Measurements from ENCODE around the gene YKT6.
"Not testable (repeated sequence)": the region's sequence is repeated elsewhere in the genome, so short reads cannot be mapped to it uniquely, and the experiment has no call there.

YKT6 gene

GRCh38 chr7:44158873-44159631 lies 41.7 kb upstream of the YKT6 start:
- FAIRE-seq, result no peak
- no peak for DNase-seq (ENCODE audit: insufficient read length)
- TF ChIP-seq POLR2A (IDR thresholded peaks at IDR 0.05; ENCODE audit: low read depth, low read length) (no peak), POLR2AphosphoS5 (IDR thresholded peaks at IDR 0.05; ENCODE audit: low read depth, low read length) (no peak), TAF1 (IDR thresholded peaks at IDR 0.05; ENCODE audit: borderline replicate concordance, low read depth, low read length) (no peak)

- no peak for FAIRE-seq
- TF ChIP-seq TAF1 (IDR thresholded peaks at IDR 0.05; ENCODE audit: borderline replicate concordance, low read depth, low read length) (no peak), POLR2A (IDR thresholded peaks at IDR 0.05; ENCODE audit: low read depth, low read length) (no peak), POLR2AphosphoS5 (IDR thresholded peaks at IDR 0.05; ENCODE audit: low read depth, low read length) (no peak)
- no peak for DNase-seq (ENCODE audit: insufficient read length)
These were observed 40.8 kb upstream of the YKT6 start for GRCh38 chr7:44159824-44160630.

- FAIRE-seq (no peak), DNase-seq (ENCODE audit: insufficient read length) (no peak)
- no peak for TF ChIP-seq POLR2A (IDR thresholded peaks at IDR 0.05; ENCODE audit: low read depth, low read length)
- TF ChIP-seq TAF1 (IDR thresholded peaks at IDR 0.05; ENCODE audit: borderline replicate concordance, low read depth, low read length), result no peak
These were observed 39.4 kb upstream of the YKT6 start for GRCh38 chr7:44161371-44161770.

GRCh38 chr7:44162179-44162578 lies 38.6 kb upstream of the YKT6 start:
- no peak for FAIRE-seq
- DNase-seq (ENCODE audit: insufficient read length), result no peak
- TF ChIP-seq TAF1 (IDR thresholded peaks at IDR 0.05; ENCODE audit: borderline replicate concordance, low read depth, low read length) (no peak), POLR2A (IDR thresholded peaks at IDR 0.05; ENCODE audit: low read depth, low read length) (no peak), POLR2AphosphoS5 (IDR thresholded peaks at IDR 0.05; ENCODE audit: low read depth, low read length) (no peak)

- TF ChIP-seq POLR2A (IDR thresholded peaks at IDR 0.05; ENCODE audit: low read depth, low read length) (no peak), TAF1 (IDR thresholded peaks at IDR 0.05; ENCODE audit: borderline replicate concordance, low read depth, low read length) (no peak), POLR2AphosphoS5 (IDR thresholded peaks at IDR 0.05; ENCODE audit: low read depth, low read length) (no peak)
- FAIRE-seq, result no peak
- no peak for DNase-seq (ENCODE audit: insufficient read length)
These were observed 37.9 kb upstream of the YKT6 start for GRCh38 chr7:44162785-44163395.

GRCh38 chr7:44163591-44163990 lies 37.2 kb upstream of the YKT6 start:
- TF ChIP-seq POLR2AphosphoS5 (IDR thresholded peaks at IDR 0.05; ENCODE audit: low read depth, low read length) (no peak), TAF1 (IDR thresholded peaks at IDR 0.05; ENCODE audit: borderline replicate concordance, low read depth, low read length) (no peak), POLR2A (IDR thresholded peaks at IDR 0.05; ENCODE audit: low read depth, low read length) (no peak)
- FAIRE-seq, result no peak
- DNase-seq (ENCODE audit: insufficient read length), result no peak

GRCh38 chr7:44167920-44168319 lies 32.9 kb upstream of the YKT6 start:
- FAIRE-seq (no peak), DNase-seq (ENCODE audit: insufficient read length) (no peak)
- no peak for TF ChIP-seq TAF1 (IDR thresholded peaks at IDR 0.05; ENCODE audit: borderline replicate concordance, low read depth, low read length)
- TF ChIP-seq POLR2A (IDR thresholded peaks at IDR 0.05; ENCODE audit: low read depth, low read length), result no peak
- TF ChIP-seq POLR2AphosphoS5 (IDR thresholded peaks at IDR 0.05; ENCODE audit: low read depth, low read length), result no peak

GRCh38 chr7:44171901-44172300 lies 28.9 kb upstream of the YKT6 start:
- not testable (repeated sequence) for DNase-seq (ENCODE audit: insufficient read length); FAIRE-seq

- FAIRE-seq (no peak), DNase-seq (ENCODE audit: insufficient read length) (no peak)
- TF ChIP-seq TAF1 (IDR thresholded peaks at IDR 0.05; ENCODE audit: borderline replicate concordance, low read depth, low read length), result no peak
- TF ChIP-seq POLR2A (IDR thresholded peaks at IDR 0.05; ENCODE audit: low read depth, low read length), result no peak
- TF ChIP-seq POLR2AphosphoS5 (IDR thresholded peaks at IDR 0.05; ENCODE audit: low read depth, low read length), result no peak
These were observed 28.4 kb upstream of the YKT6 start for GRCh38 chr7:44172352-44172751.

- TF ChIP-seq POLR2A (IDR thresholded peaks at IDR 0.05; ENCODE audit: low read depth, low read length) (no peak), TAF1 (IDR thresholded peaks at IDR 0.05; ENCODE audit: borderline replicate concordance, low read depth, low read length) (no peak), POLR2AphosphoS5 (IDR thresholded peaks at IDR 0.05; ENCODE audit: low read depth, low read length) (no peak)
- no peak for FAIRE-seq
- DNase-seq (ENCODE audit: insufficient read length), result no peak
These were observed 27.9 kb upstream of the YKT6 start for GRCh38 chr7:44172803-44173424.

- FAIRE-seq, result no peak
- DNase-seq (ENCODE audit: insufficient read length), result no peak
- TF ChIP-seq TAF1 (IDR thresholded peaks at IDR 0.05; ENCODE audit: borderline replicate concordance, low read depth, low read length) (no peak), POLR2AphosphoS5 (IDR thresholded peaks at IDR 0.05; ENCODE audit: low read depth, low read length) (no peak), POLR2A (IDR thresholded peaks at IDR 0.05; ENCODE audit: low read depth, low read length) (no peak)
These were observed 26.7 kb upstream of the YKT6 start for GRCh38 chr7:44173911-44174693.

GRCh38 chr7:44174694-44174948 lies 26.2 kb upstream of the YKT6 start:
- not testable (repeated sequence) for FAIRE-seq; DNase-seq (ENCODE audit: insufficient read length)

Data from GM12892 (cell line).